GM10266 (cell line): ENCODE measurements around the gene TEAD1.

Experiments used
- DNase-seq: peaks from one replicate; pipeline ENCODE4 v3.0.0; 2012; ENCODE audit errors: extremely low spot score
- TF ChIP-seq, protein P1 (sequence below): IDR thresholded peaks from 2 replicates; pipeline ENCODE4 v1.5.1; 2012; ENCODE audit warnings: mild to moderate bottlenecking, low read depth; ENCODE audit not compliant: control insufficient read depth, insufficient read depth; ENCODE audit errors: missing control alignments

TEAD1 gene

GRCh38 chr11:12993626-12994025, 319.4 kb downstream of the TEAD1 start:
- DNase-seq = no peak
- TF ChIP-seq, protein P1, sequence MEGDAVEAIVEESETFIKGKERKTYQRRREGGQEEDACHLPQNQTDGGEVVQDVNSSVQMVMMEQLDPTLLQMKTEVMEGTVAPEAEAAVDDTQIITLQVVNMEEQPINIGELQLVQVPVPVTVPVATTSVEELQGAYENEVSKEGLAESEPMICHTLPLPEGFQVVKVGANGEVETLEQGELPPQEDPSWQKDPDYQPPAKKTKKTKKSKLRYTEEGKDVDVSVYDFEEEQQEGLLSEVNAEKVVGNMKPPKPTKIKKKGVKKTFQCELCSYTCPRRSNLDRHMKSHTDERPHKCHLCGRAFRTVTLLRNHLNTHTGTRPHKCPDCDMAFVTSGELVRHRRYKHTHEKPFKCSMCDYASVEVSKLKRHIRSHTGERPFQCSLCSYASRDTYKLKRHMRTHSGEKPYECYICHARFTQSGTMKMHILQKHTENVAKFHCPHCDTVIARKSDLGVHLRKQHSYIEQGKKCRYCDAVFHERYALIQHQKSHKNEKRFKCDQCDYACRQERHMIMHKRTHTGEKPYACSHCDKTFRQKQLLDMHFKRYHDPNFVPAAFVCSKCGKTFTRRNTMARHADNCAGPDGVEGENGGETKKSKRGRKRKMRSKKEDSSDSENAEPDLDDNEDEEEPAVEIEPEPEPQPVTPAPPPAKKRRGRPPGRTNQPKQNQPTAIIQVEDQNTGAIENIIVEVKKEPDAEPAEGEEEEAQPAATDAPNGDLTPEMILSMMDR = no peak
